DOHH2 (cell line): Measurements from ENCODE around the gene LSP1.
"Not testable (repeated sequence)": the region's sequence is repeated elsewhere in the genome, so short reads cannot be mapped to it uniquely, and the experiment has no call there.

ENCODE experiments used
- H3F3A ChIP-seq: fragments of 200-600 bp; sonication (generic), shearing (Covaris generic); 2 replicates; pipeline ENCODE4 v1.6.0; 2016; ENCODE audit warnings: antibody characterized with exemption, mild to moderate bottlenecking; ENCODE audit not compliant: control insufficient read depth, insufficient read depth
- H3K27ac ChIP-seq: fragments of 200-600 bp; sonication (generic); 2 replicates; pipeline ENCODE4 v1.5.1; 2014; ENCODE audit warnings: low read depth, mild to moderate bottlenecking, low read length, moderate library complexity
- H3K27me3 ChIP-seq: fragments of 200-600 bp; sonication (generic); 2 replicates; pipeline ENCODE4 v1.6.1; 2014; ENCODE audit warnings: mild to moderate bottlenecking, low read length, mixed read lengths; ENCODE audit not compliant: control insufficient read depth
- H3K36me3 ChIP-seq: fragments of 200-600 bp; sonication (generic); 2 replicates; pipeline ENCODE4 v1.6.1; 2014; ENCODE audit warnings: mild to moderate bottlenecking, low read length, moderate library complexity, mixed read lengths; ENCODE audit not compliant: control insufficient read depth
- H3K4me1 ChIP-seq: fragments of 200-600 bp; sonication (generic); 2 replicates; pipeline ENCODE4 v1.6.1; 2014; ENCODE audit warnings: mild to moderate bottlenecking, low read length, mixed read lengths; ENCODE audit not compliant: control insufficient read depth
- H3K4me2 ChIP-seq: fragments of 200-600 bp; sonication (generic); 2 replicates; pipeline ENCODE4 v1.6.0; 2014; ENCODE audit warnings: mild to moderate bottlenecking, low read length, moderate library complexity
- H3K4me3 ChIP-seq: fragments of 200-600 bp; sonication (generic); 2 replicates; pipeline ENCODE4 v1.5.1; 2014; ENCODE audit warnings: mild to moderate bottlenecking, low read length, mixed read lengths
- H3K79me2 ChIP-seq: fragments of 200-600 bp; sonication (generic); 2 replicates; pipeline ENCODE4 v1.6.1; 2014; ENCODE audit warnings: mild to moderate bottlenecking, low read length, mixed read lengths; ENCODE audit not compliant: control insufficient read depth
- H3K9me2 ChIP-seq: fragments of 200-600 bp; sonication (generic); replicated peaks from 2 replicates; pipeline ENCODE4 v1.6.1; 2014; ENCODE audit warnings: mild to moderate bottlenecking, low read length, mixed read lengths; ENCODE audit not compliant: control insufficient read depth
- H3K9me3 ChIP-seq: fragments of 200-600 bp; sonication (generic); 2 replicates; pipeline ENCODE4 v1.6.1; 2014; ENCODE audit warnings: antibody characterized with exemption, low read length, mixed read lengths; ENCODE audit not compliant: control insufficient read depth, insufficient read depth
- H4K20me1 ChIP-seq: fragments of 200-600 bp; sonication (generic); 2 replicates; pipeline ENCODE4 v1.6.0; 2014; ENCODE audit warnings: low read depth, mild to moderate bottlenecking, antibody characterized with exemption, low read length, moderate library complexity; ENCODE audit not compliant: control insufficient read depth, insufficient read depth
- EZH2phosphoT487 ChIP-seq: fragments of 200-600 bp; sonication (generic); IDR thresholded peaks from 2 replicates; pipeline ENCODE4 v1.6.1; 2017; ENCODE audit warnings: borderline replicate concordance, mild to moderate bottlenecking, antibody characterized with exemption, low read length, moderate library complexity, mixed read lengths
- TF ChIP-seq, protein P1 (sequence below): fragments of 200-600 bp; sonication (generic); IDR thresholded peaks from one replicate; pipeline ENCODE4 v1.5.1; 2014; ENCODE audit warnings: antibody characterized with exemption, mild to moderate bottlenecking, low read depth, low read length; ENCODE audit not compliant: poor library complexity, severe bottlenecking

The LSP1 gene

DNA sequence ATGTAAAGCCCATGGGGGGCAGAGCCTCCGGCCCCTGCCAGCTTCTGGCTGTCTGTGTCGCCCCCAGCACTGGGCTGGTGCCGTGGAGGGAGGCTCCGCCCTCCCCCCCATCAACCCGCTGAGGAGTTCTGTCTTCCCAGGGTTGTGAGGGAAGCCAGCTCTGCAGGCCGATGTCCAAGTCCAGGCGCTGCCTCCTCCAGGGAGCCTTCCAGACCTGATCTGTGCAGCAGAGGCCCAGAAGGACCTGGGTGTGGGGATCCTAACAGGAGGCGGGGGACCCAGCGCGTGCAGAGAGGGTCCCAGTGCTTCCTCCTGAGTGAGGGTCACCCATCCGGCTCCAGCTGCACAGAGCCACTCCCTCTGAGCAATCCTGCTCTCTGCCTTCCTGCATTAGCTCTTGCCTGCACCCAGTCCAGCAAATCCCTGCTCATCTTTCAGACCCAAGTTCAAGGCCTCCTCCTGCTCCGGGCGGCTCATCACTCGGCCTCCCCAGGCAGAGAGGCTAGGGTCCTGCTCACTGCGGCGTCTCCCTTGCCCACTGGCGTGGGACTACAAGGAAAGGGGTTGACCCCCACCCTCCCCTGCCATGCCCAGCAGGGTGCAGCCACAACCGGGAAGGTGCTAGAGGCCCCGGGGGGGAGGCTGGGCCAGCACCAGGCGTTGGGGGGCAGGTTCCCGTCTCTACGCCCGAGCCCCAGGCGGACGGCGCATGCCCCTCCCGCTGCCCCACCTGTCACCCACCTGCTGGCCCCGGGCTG, 22.4 kb downstream of the LSP1 start:
- Histone ChIP-seq H3K27me3 (no peaks in the 10 kb centered on the region), H3K4me1 (no peaks in the 10 kb centered on the region; the same call in 1 of the 2 replicates)

DNA sequence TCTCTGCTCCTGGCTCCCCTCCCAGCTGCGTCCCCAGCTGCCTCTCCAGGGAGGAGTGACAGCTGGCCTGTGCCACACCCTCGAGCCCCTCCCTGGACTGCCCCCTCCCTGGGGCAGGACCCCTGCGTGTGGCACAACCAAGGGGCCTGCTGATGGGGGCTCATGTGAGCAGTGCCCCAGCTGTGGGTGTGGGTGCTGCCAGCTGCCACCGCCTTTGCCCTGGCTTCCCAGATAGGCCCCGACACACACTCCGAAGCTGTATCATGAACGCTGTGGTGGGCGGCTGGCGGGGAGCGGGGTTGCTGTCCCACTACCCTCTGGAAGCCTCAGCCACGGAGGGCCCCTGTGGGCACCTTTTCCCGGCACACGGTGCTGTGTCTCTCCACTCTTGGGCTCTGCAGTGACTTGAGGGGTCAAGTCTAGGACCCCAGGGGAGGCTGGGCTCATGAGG, 23.0 kb downstream of the LSP1 start:
- H4K20me1 ChIP-seq, H3K27me3 ChIP-seq, H3K27ac ChIP-seq, H3K4me2 ChIP-seq, H3K9me3 ChIP-seq, H3K4me3 ChIP-seq, H3K9me2 ChIP-seq, H3K36me3 ChIP-seq, H3F3A ChIP-seq, H3K4me1 ChIP-seq: not testable (repeated sequence)
- peaks cover 11% of the 10 kb centered on the region for H3K79me2 ChIP-seq

More for the DNA sequence above, 22.4 kb downstream of the LSP1 start:
- no peak overlapping the region for H3K27ac ChIP-seq
- TF ChIP-seq EZH2phosphoT487: no peak
- TF ChIP-seq, protein P1, sequence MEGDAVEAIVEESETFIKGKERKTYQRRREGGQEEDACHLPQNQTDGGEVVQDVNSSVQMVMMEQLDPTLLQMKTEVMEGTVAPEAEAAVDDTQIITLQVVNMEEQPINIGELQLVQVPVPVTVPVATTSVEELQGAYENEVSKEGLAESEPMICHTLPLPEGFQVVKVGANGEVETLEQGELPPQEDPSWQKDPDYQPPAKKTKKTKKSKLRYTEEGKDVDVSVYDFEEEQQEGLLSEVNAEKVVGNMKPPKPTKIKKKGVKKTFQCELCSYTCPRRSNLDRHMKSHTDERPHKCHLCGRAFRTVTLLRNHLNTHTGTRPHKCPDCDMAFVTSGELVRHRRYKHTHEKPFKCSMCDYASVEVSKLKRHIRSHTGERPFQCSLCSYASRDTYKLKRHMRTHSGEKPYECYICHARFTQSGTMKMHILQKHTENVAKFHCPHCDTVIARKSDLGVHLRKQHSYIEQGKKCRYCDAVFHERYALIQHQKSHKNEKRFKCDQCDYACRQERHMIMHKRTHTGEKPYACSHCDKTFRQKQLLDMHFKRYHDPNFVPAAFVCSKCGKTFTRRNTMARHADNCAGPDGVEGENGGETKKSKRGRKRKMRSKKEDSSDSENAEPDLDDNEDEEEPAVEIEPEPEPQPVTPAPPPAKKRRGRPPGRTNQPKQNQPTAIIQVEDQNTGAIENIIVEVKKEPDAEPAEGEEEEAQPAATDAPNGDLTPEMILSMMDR: no peak
- peaks cover 16% of the 10 kb centered on the region for H3K79me2 ChIP-seq
- H3K36me3 ChIP-seq: no peaks in the 10 kb centered on the region
- no peaks in the 10 kb centered on the region for H3K9me2 ChIP-seq
- H3K4me3 ChIP-seq: no peak overlapping the region
- no peaks in the 10 kb centered on the region for H3F3A ChIP-seq
- peaks cover 6% of the 10 kb centered on the region for H4K20me1 ChIP-seq
- no peaks in the 10 kb centered on the region for H3K9me3 ChIP-seq
- H3K4me2 ChIP-seq: no peak overlapping the region

DNA sequence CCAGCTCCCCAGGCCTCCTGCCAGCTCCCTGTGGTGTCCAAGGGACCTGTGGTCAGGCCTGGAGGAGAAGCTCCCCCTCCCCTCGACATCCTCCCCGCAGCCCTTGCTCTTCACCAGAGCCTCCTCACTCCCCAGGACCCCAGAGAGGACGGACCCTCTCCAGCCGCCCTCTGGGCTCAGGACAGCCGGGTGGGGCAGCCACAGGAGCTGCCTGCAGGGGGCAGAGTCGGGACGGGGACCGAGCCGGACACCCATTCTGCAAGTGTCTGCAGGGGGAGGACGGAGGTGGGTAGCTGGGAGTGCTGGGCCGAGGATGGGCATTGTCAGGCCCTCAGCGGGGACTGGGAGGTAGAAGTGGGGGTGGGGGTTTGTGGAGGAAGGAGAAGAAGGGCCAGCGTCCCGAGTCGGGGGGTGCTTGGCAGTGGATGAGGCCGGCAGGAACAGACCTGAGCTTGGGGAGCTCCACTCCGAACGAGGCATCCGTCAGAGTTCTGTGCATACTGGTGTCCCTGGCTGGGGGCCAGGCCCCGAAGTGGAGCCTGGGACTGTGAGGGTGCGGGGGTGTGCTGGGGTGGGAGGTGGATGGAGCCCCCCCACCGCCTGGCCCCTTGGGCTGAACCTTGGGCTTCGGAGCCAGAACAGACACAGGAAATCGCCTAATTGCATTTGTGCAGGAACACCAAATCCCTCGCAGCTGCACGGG, 23.6 kb downstream of the LSP1 start:
- H3K9me2 ChIP-seq: no peaks in the 10 kb centered on the region
- no peaks in the 10 kb centered on the region for H3F3A ChIP-seq
- H3K27ac ChIP-seq: no peak overlapping the region
- TF ChIP-seq EZH2phosphoT487: no peak
- TF ChIP-seq, protein P1: peak; percentile 55
- H3K79me2 ChIP-seq: peaks cover 7% of the 10 kb centered on the region
- no peak overlapping the region for H3K4me3 ChIP-seq
- peaks cover 12% of the 10 kb centered on the region for H3K4me1 ChIP-seq
- H3K27me3 ChIP-seq: no peaks in the 10 kb centered on the region
- H3K4me2 ChIP-seq: no peak overlapping the region
- H4K20me1 ChIP-seq: peaks cover 3% of the 10 kb centered on the region; the same call in 1 of the 2 replicates
- H3K36me3 ChIP-seq: no peaks in the 10 kb centered on the region; the same call in 1 of the 2 replicates
- no peaks in the 10 kb centered on the region for H3K9me3 ChIP-seq
